ENCODE results near the gene SMC4. TPM values are rescaled to one million over a fixed set of nuclear protein-coding genes. Genes with fewer than 3 reads are reported as not detected.

Gene SMC4
- total RNA-seq, 2 experiments from 2014 or later, result 143 to 157 TPM

GRCh38 chr3:160417311-160417710, 17.9 kb downstream of the SMC4 start:
- intact Hi-C loops (cut with micrococcal nuclease), result no loop called here
- H3K36me3 Mint-ChIP-seq, result peaks cover 59% of the 10 kb centered on the region
- POLR2A ChIA-PET, result no interaction called here

GRCh38 chr3:160427832-160428424, 28.5 kb downstream of the SMC4 start:
- H3K4me1 Mint-ChIP-seq (ENCODE audit: low read depth), result no peaks in the 10 kb centered on the region
- H3K9me3 Mint-ChIP-seq, result no peaks in the 10 kb centered on the region
- H3K27me3 Mint-ChIP-seq, result no peaks in the 10 kb centered on the region
- ChIA-PET POLR2A (no interaction called here), CTCF (no interaction called here)
- peaks cover 62% of the 10 kb centered on the region for H3K36me3 Mint-ChIP-seq
- no peak overlapping the region for H3K27ac Mint-ChIP-seq
- DNase-seq, result no peak
- intact Hi-C loops (cut with micrococcal nuclease), result no loop called here
- no peak overlapping the region for H3K4me3 Mint-ChIP-seq

More at GRCh38 chr3:160417311-160417710, 17.9 kb downstream of the SMC4 start:
- no peak for DNase-seq
- peaks cover 10% of the 10 kb centered on the region for H3K4me1 Mint-ChIP-seq (ENCODE audit: low read depth)
- CTCF ChIA-PET, result no interaction called here
- H3K27ac Mint-ChIP-seq, result no peak overlapping the region
- H3K4me3 Mint-ChIP-seq, result no peak overlapping the region
- H3K27me3 Mint-ChIP-seq, result no peaks in the 10 kb centered on the region
- no peaks in the 10 kb centered on the region for H3K9me3 Mint-ChIP-seq

- H3K4me1 Mint-ChIP-seq (ENCODE audit: low read depth), result peaks cover 32% of the 10 kb centered on the region
- no peak overlapping the region for H3K27ac Mint-ChIP-seq
- H3K36me3 Mint-ChIP-seq, result peaks cover 56% of the 10 kb centered on the region
- DNase-seq, result no peak
- intact Hi-C loops (cut with micrococcal nuclease), result no loop called here
- H3K27me3 Mint-ChIP-seq, result no peaks in the 10 kb centered on the region
- no peak overlapping the region for H3K4me3 Mint-ChIP-seq
- no peaks in the 10 kb centered on the region for H3K9me3 Mint-ChIP-seq
- ChIA-PET CTCF (no interaction called here), POLR2A (no interaction called here)
These were observed 34.6 kb downstream of the SMC4 start for GRCh38 chr3:160434071-160434470.

- no peak for DNase-seq
- peaks cover 37% of the 10 kb centered on the region for H3K4me1 Mint-ChIP-seq (ENCODE audit: low read depth)
- intact Hi-C loops (cut with micrococcal nuclease), result no loop called here
- H3K27ac Mint-ChIP-seq, result no peak overlapping the region
- no peak overlapping the region for H3K4me3 Mint-ChIP-seq
- peaks cover 61% of the 10 kb centered on the region for H3K36me3 Mint-ChIP-seq
- H3K27me3 Mint-ChIP-seq, result no peaks in the 10 kb centered on the region
- ChIA-PET POLR2A (interaction anchor here (0.5 to 4.4 kb wide), 3 partner anchors 14 to 51 kb away, joined by 3 to 19 read pairs (median 3); partner anchors contain the start of gene TRIM59), CTCF (interaction anchor here (0.9 kb wide), 1 partner anchor 22 kb away, joined by 3 read pairs; no protein-coding TSS in a partner anchor)
- H3K9me3 Mint-ChIP-seq, result no peaks in the 10 kb centered on the region
These were observed 35.6 kb downstream of the SMC4 start for GRCh38 chr3:160435095-160435494.

- Mint-ChIP-seq H3K27ac (no peak overlapping the region), H3K27me3 (no peaks in the 10 kb centered on the region), H3K36me3 (peaks cover 62% of the 10 kb centered on the region), H3K4me3 (no peak overlapping the region), H3K9me3 (no peaks in the 10 kb centered on the region), H3K4me1 (ENCODE audit: low read depth) (peaks cover 40% of the 10 kb centered on the region)
- intact Hi-C loops (cut with micrococcal nuclease), result no loop called here
- POLR2A ChIA-PET, result interaction anchor here (0.9 to 4.4 kb wide), 2 partner anchors 13 to 23 kb away, joined by 3 to 19 read pairs; partner anchors contain the start of gene TRIM59
- no peak for DNase-seq
- CTCF ChIA-PET, result interaction anchor here (1.4 kb wide), 1 partner anchor 22 kb away, joined by 8 read pairs; no protein-coding TSS in a partner anchor
These were observed 36.3 kb downstream of the SMC4 start for GRCh38 chr3:160435747-160436146.

- no peaks in the 10 kb centered on the region for H3K9me3 Mint-ChIP-seq
- POLR2A ChIA-PET, result interaction anchor here (4.4 kb wide), 1 partner anchor 12 kb away, joined by 19 read pairs; the partner anchor contains the start of gene TRIM59
- no peaks in the 10 kb centered on the region for H3K27me3 Mint-ChIP-seq
- intact Hi-C loops (cut with micrococcal nuclease), result no loop called here
- peaks cover 58% of the 10 kb centered on the region for H3K36me3 Mint-ChIP-seq
- H3K4me1 Mint-ChIP-seq (ENCODE audit: low read depth), result peaks cover 45% of the 10 kb centered on the region
- CTCF ChIA-PET, result interaction anchor here (0.6 to 2.2 kb wide), 2 partner anchors 12 to 52 kb away, joined by 3 to 5 read pairs; partner anchors contain the start of gene TRIM59
- DNase-seq, result no peak
- no peak overlapping the region for H3K27ac Mint-ChIP-seq
- H3K4me3 Mint-ChIP-seq, result no peak overlapping the region
These were observed 37.6 kb downstream of the SMC4 start for GRCh38 chr3:160437083-160437455.

- intact Hi-C loops (cut with micrococcal nuclease), result no loop called here
- POLR2A ChIA-PET, result interaction anchor here (1.7 kb wide), 1 partner anchor 9 kb away, joined by 7 read pairs; the partner anchor contains the start of gene TRIM59
- no peak overlapping the region for H3K4me3 Mint-ChIP-seq
- H3K4me1 Mint-ChIP-seq (ENCODE audit: low read depth), result peaks cover 46% of the 10 kb centered on the region
- CTCF ChIA-PET, result interaction anchor here (1.7 kb wide), 1 partner anchor 27 kb away, joined by 7 read pairs; no protein-coding TSS in a partner anchor
- no peak overlapping the region for H3K27ac Mint-ChIP-seq
- H3K27me3 Mint-ChIP-seq, result no peaks in the 10 kb centered on the region
- peaks cover 58% of the 10 kb centered on the region for H3K36me3 Mint-ChIP-seq
- no peaks in the 10 kb centered on the region for H3K9me3 Mint-ChIP-seq
- DNase-seq, result no peak
These were observed 41.2 kb downstream of the SMC4 start for GRCh38 chr3:160440687-160441086.

- CTCF ChIA-PET, result no interaction called here
- Mint-ChIP-seq H3K27ac (no peak overlapping the region), H3K4me1 (ENCODE audit: low read depth) (peaks cover 40% of the 10 kb centered on the region), H3K36me3 (peaks cover 45% of the 10 kb centered on the region), H3K27me3 (no peaks in the 10 kb centered on the region), H3K9me3 (no peaks in the 10 kb centered on the region), H3K4me3 (no peak overlapping the region)
- intact Hi-C loops (cut with micrococcal nuclease), result no loop called here
- DNase-seq, result no peak
- POLR2A ChIA-PET, result interaction anchor here (1.3 kb wide), 1 partner anchor 29 kb away, joined by 3 read pairs; no protein-coding TSS in a partner anchor
These were observed 45.0 kb downstream of the SMC4 start for GRCh38 chr3:160444411-160444810.

- ChIA-PET POLR2A (interaction anchor here (0.7 kb wide), 1 partner anchor 13 kb away, joined by 5 read pairs; no protein-coding TSS in a partner anchor), CTCF (interaction anchor here (1.1 kb wide), 1 partner anchor 33 kb away, joined by 5 read pairs; no protein-coding TSS in a partner anchor)
- Mint-ChIP-seq H3K27me3 (no peaks in the 10 kb centered on the region), H3K4me1 (ENCODE audit: low read depth) (peaks cover 38% of the 10 kb centered on the region), H3K27ac (no peak overlapping the region), H3K36me3 (peaks cover 38% of the 10 kb centered on the region), H3K9me3 (no peaks in the 10 kb centered on the region), H3K4me3 (no peak overlapping the region)
- intact Hi-C loops (cut with micrococcal nuclease), result loop anchor here (5.0 kb wide), 1 partner anchor 41 kb away; no protein-coding TSS in a partner anchor
- DNase-seq, result no peak
These were observed 46.4 kb downstream of the SMC4 start for GRCh38 chr3:160445854-160446253.

- intact Hi-C loops (cut with micrococcal nuclease), result loop anchor here (5.0 kb wide), 1 partner anchor 41 kb away; no protein-coding TSS in a partner anchor
- Mint-ChIP-seq H3K36me3 (peaks cover 36% of the 10 kb centered on the region), H3K4me3 (peak overlapping the region; percentile 45), H3K4me1 (ENCODE audit: low read depth) (peaks cover 38% of the 10 kb centered on the region), H3K9me3 (no peaks in the 10 kb centered on the region), H3K27ac (no peak overlapping the region), H3K27me3 (no peaks in the 10 kb centered on the region)
- POLR2A ChIA-PET, result interaction anchor here (0.6 kb wide), 1 partner anchor 45 kb away, joined by 3 read pairs; no protein-coding TSS in a partner anchor
- CTCF ChIA-PET, result no interaction called here
- no peak for DNase-seq
These were observed 47.1 kb downstream of the SMC4 start for GRCh38 chr3:160446522-160447056.

- no peaks in the 10 kb centered on the region for H3K9me3 Mint-ChIP-seq
- CTCF ChIA-PET, result no interaction called here
- intact Hi-C loops (cut with micrococcal nuclease), result loop anchor here (5.0 kb wide), 1 partner anchor 40 kb away; no protein-coding TSS in a partner anchor
- peaks cover 29% of the 10 kb centered on the region for H3K36me3 Mint-ChIP-seq
- POLR2A ChIA-PET, result interaction anchor here (0.6 to 2.5 kb wide), 3 partner anchors 11 to 117 kb away, joined by 3 to 19 read pairs (median 15); no protein-coding TSS in a partner anchor
- no peak for DNase-seq
- H3K27ac Mint-ChIP-seq, result no peak overlapping the region
- H3K4me1 Mint-ChIP-seq (ENCODE audit: low read depth), result peaks cover 33% of the 10 kb centered on the region
- H3K4me3 Mint-ChIP-seq, result peak overlapping the region; percentile 35
- H3K27me3 Mint-ChIP-seq, result no peaks in the 10 kb centered on the region
These were observed 48.1 kb downstream of the SMC4 start for GRCh38 chr3:160447544-160447943.
